CD4-positive, CD25-positive, alpha-beta regulatory T cell (primary cell): ENCODE data around the gene R3HCC1L. TPM values are rescaled to one million over a fixed set of nuclear protein-coding genes. Genes with fewer than 3 reads are reported as not detected.

Source experiments
- ATAC-seq, 2 donors: fragments of 150-1000 bp; cut with Tn5 transposase; one replicate each; pipeline ENCODE4 v1.10.0; 2021; ENCODE audit warnings: low read depth in 2 of 2, moderate number of reproducible peaks in 2 of 2, moderate library complexity in 1 of 2
- DNase-seq, 3 donors: peaks; one replicate each; pipeline versions ENCODE4 v3.0.0 to v3.0.0-alpha.2; 2012 to 2022; ENCODE audit warnings: mixed read lengths in 1 of 3
- H3K27ac ChIP-seq: one replicate; pipeline ENCODE4 v1.7.0; 2013; ENCODE audit warnings: mild to moderate bottlenecking, low read length; ENCODE audit not compliant: insufficient read depth, poor library complexity, severe bottlenecking
- H3K27me3 ChIP-seq: one replicate; pipeline ENCODE4 v1.7.0; 2013; ENCODE audit warnings: low read length; ENCODE audit not compliant: control insufficient read depth, insufficient read depth
- H3K36me3 ChIP-seq: one replicate; pipeline ENCODE4 v1.7.0; 2013; ENCODE audit warnings: mild to moderate bottlenecking, low read length, moderate library complexity; ENCODE audit not compliant: control insufficient read depth, insufficient read depth
- H3K4me1 ChIP-seq: 2 replicates; pipeline ENCODE4 v1.7.0; 2013; ENCODE audit warnings: mild to moderate bottlenecking, low read length; ENCODE audit not compliant: insufficient read depth, control insufficient read depth, poor library complexity, severe bottlenecking
- H3K4me3 ChIP-seq: one replicate; pipeline ENCODE4 v1.7.0; 2013; ENCODE audit warnings: low read depth, mild to moderate bottlenecking, low read length, moderate library complexity
- H3K9me3 ChIP-seq, 2 experiments: 1 replicate in 1 of 2; 2 replicates in 1 of 2; pipeline ENCODE4 v1.7.0; 2013; ENCODE audit warnings: low read length in 2 of 2, mild to moderate bottlenecking in 1 of 2, moderate library complexity in 1 of 2; ENCODE audit not compliant: control insufficient read depth in 2 of 2
- H3K27ac Mint-ChIP-seq, 3 donors: one replicate each; pipeline ENCODE4 v1.8.0; 2020 to 2022; ENCODE audit warnings: mild to moderate bottlenecking in 3 of 3, mixed read lengths in 3 of 3, moderate library complexity in 2 of 3
- H3K27me3 Mint-ChIP-seq: one replicate; pipeline ENCODE4 v1.8.0; 2022; ENCODE audit warnings: mild to moderate bottlenecking, mixed read lengths
- H3K36me3 Mint-ChIP-seq: one replicate; pipeline ENCODE4 v1.8.0; 2020; ENCODE audit warnings: mixed read lengths
- H3K4me1 Mint-ChIP-seq, 4 donors: one replicate each; pipeline ENCODE4 v1.8.0; 2020 to 2022; ENCODE audit warnings: mixed read lengths in 4 of 4, mild to moderate bottlenecking in 1 of 4
- H3K4me3 Mint-ChIP-seq, 4 donors: one replicate each; pipeline ENCODE4 v1.8.0; 2020 to 2022; ENCODE audit warnings: mild to moderate bottlenecking in 4 of 4, mixed read lengths in 4 of 4, moderate library complexity in 3 of 4
- H3K9me3 Mint-ChIP-seq, 7 donors: one replicate each; pipeline ENCODE4 v1.8.0; 2020 to 2022; ENCODE audit warnings: mixed read lengths in 7 of 7, mild to moderate bottlenecking in 3 of 7, moderate library complexity in 2 of 7
- polyA plus RNA-seq, 4 donors: library from polyadenylated mRNA; unstranded; fragments of 300-500 nt; fragmentation: Illumina TruSeq; gene quantifications; one replicate each; pipeline ENCODE4 v1.2.3, GENCODE V29; 2021
- total RNA-seq: library from RNA; stranded (reverse); gene quantifications from one replicate; pipeline ENCODE4 v1.2.3, GENCODE V29; 2022

Gene R3HCC1L
- total and polyA plus RNA-seq, 5 donors from 2014 or later = 10.4 to 29.7 (median 13.3) TPM

DNA sequence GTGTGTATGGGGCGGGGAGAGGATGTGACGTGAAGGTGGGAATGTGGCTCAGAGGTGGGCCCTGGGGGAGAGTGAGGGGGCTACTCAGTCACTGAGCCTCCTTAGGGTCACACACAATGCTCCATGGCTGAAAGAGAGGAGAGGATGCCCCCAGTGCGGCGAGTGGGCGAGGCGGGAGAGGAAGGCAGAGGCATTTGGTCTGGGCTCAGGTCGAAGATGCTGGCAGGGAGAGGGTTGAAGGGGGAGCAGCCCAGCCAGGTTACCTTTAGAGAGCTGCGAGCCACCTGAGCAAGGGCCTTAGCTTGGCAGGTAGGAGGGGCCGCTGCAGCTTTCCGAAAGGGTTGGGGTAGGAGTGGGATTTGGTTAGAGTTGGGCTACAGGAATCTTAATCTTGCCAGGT lies 138.2 kb downstream of the R3HCC1L start:
- Mint-ChIP-seq H3K36me3 (no peaks in the 10 kb centered on the region), H3K27ac (no peak overlapping the region), H3K9me3 (peaks cover 0 to 1% (median 0%) of the 10 kb centered on the region in 7 donors), H3K4me3 (no peak overlapping the region), H3K27me3 (peaks cover 52% of the 10 kb centered on the region), H3K4me1 (peaks cover 0 to 9% (median 0%) of the 10 kb centered on the region in 4 donors)
- ATAC-seq = no peak
- no peak for DNase-seq
- Histone ChIP-seq H3K9me3 (no peaks in the 10 kb centered on the region), H3K27ac (no peak overlapping the region), H3K4me3 (no peak overlapping the region), H3K27me3 (peaks cover 6% of the 10 kb centered on the region), H3K4me1 (no peaks in the 10 kb centered on the region), H3K36me3 (no peaks in the 10 kb centered on the region)

DNA sequence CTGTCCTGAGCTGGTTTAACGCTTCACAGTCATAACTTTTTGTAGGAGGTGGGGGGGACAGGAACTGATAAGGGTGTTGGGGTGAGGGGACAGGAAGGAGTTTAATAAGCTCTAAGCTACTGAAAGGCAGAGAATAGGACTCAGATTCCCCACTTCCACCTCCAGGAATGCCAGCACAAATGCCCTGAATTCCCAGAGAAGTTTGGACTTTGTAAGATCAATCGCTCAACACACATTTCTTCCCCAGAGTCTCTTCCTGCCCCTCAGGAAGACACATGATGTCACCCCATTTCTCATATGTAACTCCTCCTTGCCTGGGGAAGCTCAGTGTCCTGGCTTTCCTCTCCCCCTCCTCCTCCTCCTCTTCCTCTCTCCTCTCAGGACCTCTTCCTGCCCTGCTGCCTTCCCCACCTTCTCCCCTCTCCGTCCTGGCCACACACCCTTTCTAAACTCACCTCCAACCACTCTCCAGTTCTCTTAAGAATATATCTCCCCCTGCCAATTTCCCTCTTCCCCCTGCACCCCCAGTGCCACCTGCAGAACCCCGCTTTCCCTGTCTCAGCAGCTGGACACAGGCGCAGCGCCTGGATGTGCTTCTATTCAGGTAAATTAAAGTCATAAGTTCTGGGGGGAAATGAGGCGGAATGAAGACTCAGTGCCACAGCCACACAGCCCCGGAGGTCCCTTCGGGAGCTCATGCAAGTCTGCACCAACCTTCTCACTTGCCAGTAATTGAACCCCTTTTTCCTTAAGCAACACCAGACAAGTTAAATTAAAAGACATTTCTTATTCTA lies 138.8 kb downstream of the R3HCC1L start:
- Histone ChIP-seq H3K27ac (no peak overlapping the region), H3K9me3 (no peaks in the 10 kb centered on the region), H3K27me3 (peaks cover 6% of the 10 kb centered on the region), H3K36me3 (no peaks in the 10 kb centered on the region), H3K4me3 (no peak overlapping the region), H3K4me1 (no peaks in the 10 kb centered on the region)
- Mint-ChIP-seq H3K36me3 (no peaks in the 10 kb centered on the region), H3K27me3 (peaks cover 53% of the 10 kb centered on the region), H3K27ac (no peak overlapping the region), H3K4me3 (no peak overlapping the region), H3K9me3 (peaks cover 0 to 1% (median 0%) of the 10 kb centered on the region in 7 donors), H3K4me1 (peaks cover 0 to 9% (median 0%) of the 10 kb centered on the region in 4 donors)
- no peak for DNase-seq
- ATAC-seq = no peak

DNA sequence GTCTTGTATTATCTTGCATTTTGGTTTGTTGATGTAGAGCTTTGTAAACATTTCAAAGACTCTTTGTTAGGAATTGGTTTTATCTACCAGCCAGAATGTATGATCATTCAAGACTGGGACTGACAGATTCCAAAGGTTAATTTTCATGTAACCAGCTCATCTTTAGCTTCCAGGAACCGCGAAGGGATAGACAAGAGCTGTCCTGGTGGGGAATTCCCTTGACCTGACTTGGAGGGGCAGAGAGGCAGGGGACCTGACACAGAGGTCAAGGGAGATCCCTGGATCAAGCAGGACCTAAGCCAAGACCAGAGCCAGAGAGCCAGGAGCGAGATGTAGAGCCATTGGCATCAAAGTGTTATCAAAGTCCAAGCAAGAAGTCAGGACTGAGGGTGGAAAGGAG lies 140.1 kb downstream of the R3HCC1L start:
- Histone ChIP-seq H3K4me3 (no peak overlapping the region), H3K36me3 (no peaks in the 10 kb centered on the region), H3K27ac (no peak overlapping the region), H3K27me3 (peaks cover 6% of the 10 kb centered on the region), H3K4me1 (no peaks in the 10 kb centered on the region), H3K9me3 (no peaks in the 10 kb centered on the region)
- no peak overlapping the region for H3K27ac Mint-ChIP-seq
- no peak overlapping the region for H3K4me3 Mint-ChIP-seq
- ATAC-seq (no peak), DNase-seq (no peak)
- H3K9me3 Mint-ChIP-seq = peaks cover 0 to 4% (median under 1%) of the 10 kb centered on the region in 7 donors
- peaks cover 56% of the 10 kb centered on the region for H3K27me3 Mint-ChIP-seq
- no peaks in the 10 kb centered on the region for H3K36me3 Mint-ChIP-seq
- H3K4me1 Mint-ChIP-seq = no peaks in the 10 kb centered on the region

DNA sequence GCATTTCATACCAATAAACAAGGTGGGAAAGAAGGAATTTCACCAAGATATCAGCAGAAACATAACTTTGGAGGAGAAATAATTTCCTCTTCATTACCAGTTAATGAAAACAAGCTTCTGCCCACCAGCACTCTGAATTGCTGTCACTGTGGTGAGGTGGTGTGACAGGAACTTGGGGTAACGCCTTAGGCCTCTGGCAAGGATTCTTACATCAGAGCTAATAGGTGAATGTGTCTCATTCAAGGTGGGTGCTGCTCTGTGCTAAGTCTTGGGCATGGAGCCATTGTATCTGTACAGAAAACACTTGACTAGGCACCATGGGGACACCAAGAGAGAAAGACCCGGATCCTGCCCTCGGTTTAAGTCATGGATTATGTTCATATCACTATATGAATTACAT lies 141.9 kb downstream of the R3HCC1L start:
- Mint-ChIP-seq H3K4me1 (no peaks in the 10 kb centered on the region), H3K9me3 (peaks cover 0 to 10% (median 4%) of the 10 kb centered on the region in 7 donors), H3K36me3 (no peaks in the 10 kb centered on the region), H3K4me3 (no peak overlapping the region), H3K27ac (no peak overlapping the region), H3K27me3 (peaks cover 51% of the 10 kb centered on the region)
- no peak overlapping the region for H3K27ac ChIP-seq
- H3K4me1 ChIP-seq = no peaks in the 10 kb centered on the region
- ATAC-seq = no peak
- no peak overlapping the region for H3K4me3 ChIP-seq
- H3K9me3 ChIP-seq = peaks cover 0 to 4% of the 10 kb centered on the region in 2 experiments
- H3K36me3 ChIP-seq = no peaks in the 10 kb centered on the region
- DNase-seq = no peak
- H3K27me3 ChIP-seq = no peaks in the 10 kb centered on the region

DNA sequence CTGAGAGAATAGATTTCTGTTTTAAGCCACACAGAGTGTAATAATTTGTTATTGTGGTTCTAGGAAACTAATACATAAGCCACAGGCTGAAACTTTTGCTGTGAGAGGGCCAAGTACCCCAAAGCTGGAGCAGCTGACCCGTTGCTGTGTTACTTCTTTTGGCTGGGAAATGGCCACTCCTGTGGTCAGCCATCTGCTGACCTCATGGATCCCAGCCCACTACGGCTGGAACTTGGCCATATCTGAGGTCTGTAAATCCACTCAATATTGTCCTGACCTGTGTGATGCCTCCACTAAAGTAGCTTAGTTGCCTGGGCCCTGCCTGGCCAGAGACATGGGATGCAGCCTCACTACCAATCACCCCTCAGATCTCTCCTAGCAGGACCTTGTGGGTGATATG lies 151.0 kb downstream of the R3HCC1L start:
- Histone ChIP-seq H3K9me3 (peaks cover 4 to 10% of the 10 kb centered on the region in 2 experiments), H3K27ac (no peak overlapping the region), H3K36me3 (no peaks in the 10 kb centered on the region), H3K4me3 (no peak overlapping the region), H3K4me1 (no peaks in the 10 kb centered on the region), H3K27me3 (peaks cover 12% of the 10 kb centered on the region)
- DNase-seq (no peak), ATAC-seq (no peak)
- H3K9me3 Mint-ChIP-seq = peaks cover 0 to 18% (median 3%) of the 10 kb centered on the region in 7 donors
- H3K36me3 Mint-ChIP-seq = no peaks in the 10 kb centered on the region
- H3K27me3 Mint-ChIP-seq = peaks cover 42% of the 10 kb centered on the region
- H3K4me1 Mint-ChIP-seq = no peaks in the 10 kb centered on the region
- no peak overlapping the region for H3K27ac Mint-ChIP-seq
- H3K4me3 Mint-ChIP-seq = no peak overlapping the region

DNA sequence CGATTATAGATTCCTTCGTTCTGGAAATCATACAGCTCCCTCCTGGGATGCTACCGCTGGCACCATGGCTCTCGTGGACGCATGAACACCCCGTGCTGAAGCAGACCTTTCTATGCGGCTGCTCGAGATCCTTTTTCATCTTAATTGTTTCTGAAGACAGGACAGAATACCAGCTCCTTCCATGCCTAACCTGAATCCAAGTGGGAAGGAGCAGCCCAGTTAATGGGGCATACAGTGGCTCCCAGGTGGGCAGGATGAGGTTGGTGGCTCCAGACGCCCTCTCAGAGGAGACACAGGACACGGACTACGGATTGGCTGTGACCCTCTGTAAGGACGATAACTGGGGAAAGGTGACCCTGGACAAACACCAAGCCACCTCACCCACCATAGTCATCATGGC lies 152.0 kb downstream of the R3HCC1L start:
- Mint-ChIP-seq H3K27me3 (peaks cover 38% of the 10 kb centered on the region), H3K9me3 (peaks cover 0 to 13% (median 0%) of the 10 kb centered on the region in 7 donors), H3K36me3 (no peaks in the 10 kb centered on the region), H3K27ac (no peak overlapping the region), H3K4me1 (no peaks in the 10 kb centered on the region), H3K4me3 (no peak overlapping the region)
- ATAC-seq (no peak), DNase-seq (no peak)
- Histone ChIP-seq H3K27me3 (peaks cover 12% of the 10 kb centered on the region), H3K36me3 (no peaks in the 10 kb centered on the region), H3K4me1 (no peaks in the 10 kb centered on the region), H3K27ac (no peak overlapping the region), H3K9me3 (peaks cover 4 to 6% of the 10 kb centered on the region in 2 experiments), H3K4me3 (no peak overlapping the region)

DNA sequence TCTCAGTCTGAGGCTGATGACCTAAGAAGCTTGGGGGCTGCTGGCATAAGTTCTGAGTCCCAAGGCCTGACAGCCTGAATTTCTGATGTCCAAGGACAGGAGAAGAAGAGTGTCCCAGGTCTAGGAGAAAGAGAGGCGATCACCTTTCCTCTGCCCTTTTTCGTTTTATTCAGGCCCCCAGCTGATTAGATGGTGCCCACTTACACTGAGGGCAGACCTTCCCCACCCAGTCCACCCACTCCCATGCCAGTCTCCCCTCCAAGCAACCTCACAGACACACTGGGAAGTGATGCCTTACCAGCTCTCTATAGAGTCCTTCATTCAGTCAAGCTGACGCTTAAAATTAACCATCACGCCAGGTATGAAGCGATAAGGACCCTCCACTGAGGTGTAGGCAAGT lies 152.9 kb downstream of the R3HCC1L start:
- H3K36me3 Mint-ChIP-seq = no peaks in the 10 kb centered on the region
- H3K36me3 ChIP-seq = no peaks in the 10 kb centered on the region
- peaks cover 31% of the 10 kb centered on the region for H3K27me3 Mint-ChIP-seq
- peak overlapping the region in 1 of 3 donors; percentile 5 for H3K27ac Mint-ChIP-seq
- H3K27ac ChIP-seq = no peak overlapping the region
- no peak for ATAC-seq
- no peak for DNase-seq
- H3K4me1 ChIP-seq = no peaks in the 10 kb centered on the region
- no peaks in the 10 kb centered on the region for H3K4me1 Mint-ChIP-seq
- H3K27me3 ChIP-seq = peaks cover 7% of the 10 kb centered on the region
- no peak overlapping the region for H3K4me3 ChIP-seq
- H3K4me3 Mint-ChIP-seq = no peak overlapping the region
- H3K9me3 ChIP-seq = no peaks in the 10 kb centered on the region
- H3K9me3 Mint-ChIP-seq = peaks cover 0 to 4% (median 0%) of the 10 kb centered on the region in 7 donors

DNA sequence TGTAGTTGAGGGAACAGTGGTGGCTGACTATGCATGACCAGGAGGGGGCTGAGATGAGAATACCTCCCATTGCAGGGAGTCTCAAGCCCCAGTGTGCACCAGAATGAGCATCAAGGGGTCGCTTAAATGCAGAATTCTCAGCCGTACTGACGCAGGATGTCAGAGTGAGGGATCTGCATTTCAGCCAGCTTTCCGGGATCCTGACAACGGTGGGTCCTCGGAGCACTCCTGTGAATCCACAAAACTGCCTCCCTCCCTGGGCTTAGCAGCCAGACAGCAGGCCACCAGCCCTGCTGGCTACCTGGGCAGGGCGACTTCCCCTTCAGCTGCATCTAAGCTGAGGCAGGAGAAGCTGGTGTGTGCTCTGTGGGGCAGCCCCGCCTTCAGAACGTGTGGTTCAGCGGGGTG lies 155.3 kb downstream of the R3HCC1L start:
- Histone ChIP-seq H3K9me3 (no peaks in the 10 kb centered on the region), H3K4me1 (no peaks in the 10 kb centered on the region), H3K36me3 (no peaks in the 10 kb centered on the region), H3K27ac (no peak overlapping the region), H3K27me3 (peaks cover under 1% of the 10 kb centered on the region), H3K4me3 (no peak overlapping the region)
- Mint-ChIP-seq H3K4me1 (peaks cover 0 to 3% (median 0%) of the 10 kb centered on the region in 4 donors), H3K9me3 (peaks cover 0 to 1% (median 0%) of the 10 kb centered on the region in 7 donors), H3K4me3 (no peak overlapping the region), H3K27me3 (peaks cover 18% of the 10 kb centered on the region), H3K27ac (no peak overlapping the region), H3K36me3 (no peaks in the 10 kb centered on the region)
- no peak for ATAC-seq
- no peak for DNase-seq
